ENCODE data around the gene SMCO2. TPM values are rescaled to one million over a fixed set of nuclear protein-coding genes. Genes with fewer than 3 reads are reported as not detected.

The SMCO2 gene
- total and polyA plus RNA-seq, 12 donors: 0.42 to 0.88 (median 0.56) TPM; not detected in 8

DNA sequence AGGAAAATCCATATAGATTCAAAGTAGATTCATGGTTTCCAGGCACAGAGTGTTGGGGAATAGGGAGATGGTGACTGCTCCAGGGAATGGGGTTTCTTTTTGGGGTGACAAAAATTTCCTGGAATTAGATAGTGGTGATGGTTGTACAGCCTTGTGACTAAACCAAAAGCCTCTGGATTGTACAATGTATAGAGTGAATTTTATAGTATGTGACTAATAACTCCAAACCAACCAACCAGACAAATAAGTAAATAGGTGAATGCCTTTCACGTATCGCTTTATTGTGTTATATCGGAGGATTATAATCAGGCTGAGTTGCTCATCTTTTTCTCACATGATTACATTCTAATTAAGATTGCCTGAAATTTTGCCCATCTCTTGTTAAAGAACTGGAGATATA lies 52.8 kb downstream of the SMCO2 start:
- Histone ChIP-seq H3K9me3 (replicated peaks in 1 of 3) (no peaks in the 10 kb centered on the region), H3K36me3 (replicated peaks in 1 of 2) (no peaks in the 10 kb centered on the region), H3K4me1 (replicated peaks in 1 of 2) (no peaks in the 10 kb centered on the region), H3K27ac (no peak overlapping the region), H3K4me3 (no peak overlapping the region), H3K27me3 (no peaks in the 10 kb centered on the region)
- 92 to 100% (median 93%) methylated on average over 3 of the region's 3 CpGs for WGBS, 4 donors
- no peak for TF ChIP-seq POLR2A (IDR thresholded peaks at IDR 0.05)
- TF ChIP-seq, protein P1, sequence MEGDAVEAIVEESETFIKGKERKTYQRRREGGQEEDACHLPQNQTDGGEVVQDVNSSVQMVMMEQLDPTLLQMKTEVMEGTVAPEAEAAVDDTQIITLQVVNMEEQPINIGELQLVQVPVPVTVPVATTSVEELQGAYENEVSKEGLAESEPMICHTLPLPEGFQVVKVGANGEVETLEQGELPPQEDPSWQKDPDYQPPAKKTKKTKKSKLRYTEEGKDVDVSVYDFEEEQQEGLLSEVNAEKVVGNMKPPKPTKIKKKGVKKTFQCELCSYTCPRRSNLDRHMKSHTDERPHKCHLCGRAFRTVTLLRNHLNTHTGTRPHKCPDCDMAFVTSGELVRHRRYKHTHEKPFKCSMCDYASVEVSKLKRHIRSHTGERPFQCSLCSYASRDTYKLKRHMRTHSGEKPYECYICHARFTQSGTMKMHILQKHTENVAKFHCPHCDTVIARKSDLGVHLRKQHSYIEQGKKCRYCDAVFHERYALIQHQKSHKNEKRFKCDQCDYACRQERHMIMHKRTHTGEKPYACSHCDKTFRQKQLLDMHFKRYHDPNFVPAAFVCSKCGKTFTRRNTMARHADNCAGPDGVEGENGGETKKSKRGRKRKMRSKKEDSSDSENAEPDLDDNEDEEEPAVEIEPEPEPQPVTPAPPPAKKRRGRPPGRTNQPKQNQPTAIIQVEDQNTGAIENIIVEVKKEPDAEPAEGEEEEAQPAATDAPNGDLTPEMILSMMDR (IDR thresholded peaks at IDR 0.05): no peak
- no peak for DNase-seq
- intact Hi-C loops (cut with DNase I): no loop called here

GRCh38 chr12:27500546-27500945 lies 54.0 kb downstream of the SMCO2 start:
- TF ChIP-seq, protein P1 (IDR thresholded peaks at IDR 0.05): no peak
- no peak for TF ChIP-seq POLR2A (IDR thresholded peaks at IDR 0.05)
- intact Hi-C loops (cut with DNase I): no loop called here
- H3K36me3 ChIP-seq (replicated peaks in 1 of 2): no peaks in the 10 kb centered on the region

GRCh38 chr12:27502021-27502435 lies 55.5 kb downstream of the SMCO2 start:
- Histone ChIP-seq H3K27ac (no peak overlapping the region), H3K4me1 (replicated peaks in 1 of 2) (no peaks in the 10 kb centered on the region), H3K4me3 (no peak overlapping the region), H3K27me3 (no peaks in the 10 kb centered on the region), H3K36me3 (replicated peaks in 1 of 2) (no peaks in the 10 kb centered on the region), H3K9me3 (replicated peaks in 1 of 3) (no peaks in the 10 kb centered on the region)
- no peak for DNase-seq
- 69 to 83% (median 73%) methylated on average over 6 of the region's 6 CpGs for WGBS, 4 donors
- intact Hi-C loops (cut with DNase I): no loop called here
- TF ChIP-seq, protein P1 (IDR thresholded peaks at IDR 0.05): no peak
- no peak for TF ChIP-seq POLR2A (IDR thresholded peaks at IDR 0.05)

More at GRCh38 chr12:27500546-27500945, 54.0 kb downstream of the SMCO2 start:
- H3K27me3 ChIP-seq: no peaks in the 10 kb centered on the region
- WGBS, 4 donors: 62 to 81% (median 79%) methylated on average over 3 of the region's 3 CpGs
- no peaks in the 10 kb centered on the region for H3K4me1 ChIP-seq (replicated peaks in 1 of 2)
- H3K9me3 ChIP-seq (replicated peaks in 1 of 3): no peaks in the 10 kb centered on the region
- H3K4me3 ChIP-seq: no peak overlapping the region
- H3K27ac ChIP-seq: no peak overlapping the region
- DNase-seq: no peak

DNA sequence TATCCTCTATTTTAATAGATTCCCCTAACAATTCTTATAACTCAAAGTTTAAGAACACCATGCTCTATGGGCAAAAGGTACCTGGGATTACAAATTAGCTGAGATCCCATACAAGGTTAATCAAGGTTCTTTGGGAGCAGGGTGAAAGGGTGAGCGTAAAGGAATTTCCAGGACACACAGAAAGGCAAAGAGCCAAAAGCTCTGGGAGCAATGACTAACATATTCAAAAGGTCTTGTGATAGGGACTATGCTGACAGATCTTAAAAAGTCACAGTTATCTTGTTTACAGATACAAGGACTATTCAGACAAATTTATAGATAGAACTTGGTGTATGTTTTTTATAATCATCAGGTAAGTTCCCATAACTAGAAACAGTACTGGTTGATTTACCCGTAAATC lies 58.0 kb downstream of the SMCO2 start:
- no peaks in the 10 kb centered on the region for H3K27me3 ChIP-seq
- H3K9me3 ChIP-seq (replicated peaks in 1 of 3): no peaks in the 10 kb centered on the region
- H3K36me3 ChIP-seq (replicated peaks in 1 of 2): no peaks in the 10 kb centered on the region
- WGBS, 4 donors: 51 to 57% (median 54%) methylated on average over 2 of the region's 2 CpGs
- intact Hi-C loops (cut with DNase I): no loop called here
- TF ChIP-seq, protein P1 (IDR thresholded peaks at IDR 0.05): no peak
- TF ChIP-seq POLR2A (IDR thresholded peaks at IDR 0.05): no peak
- no peaks in the 10 kb centered on the region for H3K4me1 ChIP-seq (replicated peaks in 1 of 2)
- DNase-seq: peak in 5 of 7 donors; percentile 37 to 61 (median 55)
- no peak overlapping the region for H3K4me3 ChIP-seq
- peak overlapping the region in 3 of 5 donors; percentile 11 to 35 (median 16) for H3K27ac ChIP-seq

Data from adrenal gland (tissue), 12 donors.